22Rv1 (cell line): Measurements from ENCODE around the gene MTX1.

ENCODE experiments used
- ZFX ChIP-seq: fragments of 450-650 bp; IDR thresholded peaks from 2 replicates; pipeline ENCODE4 v1.6.1; 2017; ENCODE audit warnings: antibody characterized with exemption, borderline replicate concordance
- TF ChIP-seq, protein P1 (sequence below): fragments of 450-650 bp; IDR thresholded peaks from 2 replicates; pipeline ENCODE4 v1.5.1; 2017; ENCODE audit warnings: mild to moderate bottlenecking

GRCh38 chr1:155250246-155250632 lies 41.7 kb downstream of the MTX1 start:
- TF ChIP-seq, protein P1, sequence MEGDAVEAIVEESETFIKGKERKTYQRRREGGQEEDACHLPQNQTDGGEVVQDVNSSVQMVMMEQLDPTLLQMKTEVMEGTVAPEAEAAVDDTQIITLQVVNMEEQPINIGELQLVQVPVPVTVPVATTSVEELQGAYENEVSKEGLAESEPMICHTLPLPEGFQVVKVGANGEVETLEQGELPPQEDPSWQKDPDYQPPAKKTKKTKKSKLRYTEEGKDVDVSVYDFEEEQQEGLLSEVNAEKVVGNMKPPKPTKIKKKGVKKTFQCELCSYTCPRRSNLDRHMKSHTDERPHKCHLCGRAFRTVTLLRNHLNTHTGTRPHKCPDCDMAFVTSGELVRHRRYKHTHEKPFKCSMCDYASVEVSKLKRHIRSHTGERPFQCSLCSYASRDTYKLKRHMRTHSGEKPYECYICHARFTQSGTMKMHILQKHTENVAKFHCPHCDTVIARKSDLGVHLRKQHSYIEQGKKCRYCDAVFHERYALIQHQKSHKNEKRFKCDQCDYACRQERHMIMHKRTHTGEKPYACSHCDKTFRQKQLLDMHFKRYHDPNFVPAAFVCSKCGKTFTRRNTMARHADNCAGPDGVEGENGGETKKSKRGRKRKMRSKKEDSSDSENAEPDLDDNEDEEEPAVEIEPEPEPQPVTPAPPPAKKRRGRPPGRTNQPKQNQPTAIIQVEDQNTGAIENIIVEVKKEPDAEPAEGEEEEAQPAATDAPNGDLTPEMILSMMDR: no peak
- no peak for TF ChIP-seq ZFX
